ENCODE results near the gene IL17RB.

The IL17RB gene

DNA sequence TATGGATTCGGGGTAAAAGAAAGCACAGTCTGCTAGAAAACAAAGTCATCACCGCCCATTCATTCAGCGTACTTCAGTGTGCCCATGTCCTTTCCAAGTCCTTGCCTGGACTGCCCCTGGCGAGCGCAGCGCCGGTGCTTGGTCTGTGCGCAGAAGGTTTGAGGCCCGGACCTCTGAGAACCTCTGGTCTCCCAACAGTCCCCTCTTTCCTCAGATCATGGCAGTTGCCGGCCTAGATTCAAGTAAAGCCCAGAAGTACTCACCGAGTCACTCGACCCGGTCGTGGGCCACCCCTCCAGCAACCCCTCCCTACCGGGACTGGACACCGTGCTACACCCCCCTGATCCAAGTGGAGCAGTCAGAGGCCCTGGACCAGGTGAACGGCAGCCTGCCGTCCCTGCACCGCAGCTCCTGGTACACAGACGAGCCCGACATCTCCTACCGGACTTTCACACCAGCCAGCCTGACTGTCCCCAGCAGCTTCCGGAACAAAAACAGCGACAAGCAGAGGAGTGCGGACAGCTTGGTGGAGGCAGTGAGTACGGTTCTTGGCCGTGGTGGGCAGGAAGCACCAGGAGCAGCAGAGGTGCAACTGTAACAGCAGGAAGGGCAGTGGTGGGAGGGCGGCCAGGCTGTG is 36.5 kb upstream of the IL17RB start:
- TF ChIP-seq CEBPB (IDR thresholded peaks at IDR 0.05) (no peak), NFIC (IDR thresholded peaks at IDR 0.05) (no peak), RAD21 (IDR thresholded peaks at IDR 0.05; ENCODE audit: low read depth) (no peak), YY1 (IDR thresholded peaks at IDR 0.05; ENCODE audit: low read depth) (no peak), EGR1 (IDR thresholded peaks at IDR 0.05) (no peak), EP300 (IDR thresholded peaks at IDR 0.05; ENCODE audit: borderline replicate concordance) (no peak), ZBTB7A (IDR thresholded peaks at IDR 0.05; ENCODE audit: low read depth) (no peak), CREB1 (IDR thresholded peaks at IDR 0.05; ENCODE audit: low read depth) (no peak), TCF12 (IDR thresholded peaks at IDR 0.05; ENCODE audit: low read depth) (no peak), TAF1 (IDR thresholded peaks at IDR 0.05; ENCODE audit: low read depth) (no peak), TEAD4 (IDR thresholded peaks at IDR 0.05) (no peak), FOXM1 (IDR thresholded peaks at IDR 0.05; ENCODE audit: borderline replicate concordance, low read depth) (no peak)
- TF ChIP-seq, protein P1, sequence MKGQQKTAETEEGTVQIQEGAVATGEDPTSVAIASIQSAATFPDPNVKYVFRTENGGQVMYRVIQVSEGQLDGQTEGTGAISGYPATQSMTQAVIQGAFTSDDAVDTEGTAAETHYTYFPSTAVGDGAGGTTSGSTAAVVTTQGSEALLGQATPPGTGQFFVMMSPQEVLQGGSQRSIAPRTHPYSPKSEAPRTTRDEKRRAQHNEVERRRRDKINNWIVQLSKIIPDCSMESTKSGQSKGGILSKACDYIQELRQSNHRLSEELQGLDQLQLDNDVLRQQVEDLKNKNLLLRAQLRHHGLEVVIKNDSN (IDR thresholded peaks at IDR 0.05), result no peak
- TF ChIP-seq, protein P2, sequence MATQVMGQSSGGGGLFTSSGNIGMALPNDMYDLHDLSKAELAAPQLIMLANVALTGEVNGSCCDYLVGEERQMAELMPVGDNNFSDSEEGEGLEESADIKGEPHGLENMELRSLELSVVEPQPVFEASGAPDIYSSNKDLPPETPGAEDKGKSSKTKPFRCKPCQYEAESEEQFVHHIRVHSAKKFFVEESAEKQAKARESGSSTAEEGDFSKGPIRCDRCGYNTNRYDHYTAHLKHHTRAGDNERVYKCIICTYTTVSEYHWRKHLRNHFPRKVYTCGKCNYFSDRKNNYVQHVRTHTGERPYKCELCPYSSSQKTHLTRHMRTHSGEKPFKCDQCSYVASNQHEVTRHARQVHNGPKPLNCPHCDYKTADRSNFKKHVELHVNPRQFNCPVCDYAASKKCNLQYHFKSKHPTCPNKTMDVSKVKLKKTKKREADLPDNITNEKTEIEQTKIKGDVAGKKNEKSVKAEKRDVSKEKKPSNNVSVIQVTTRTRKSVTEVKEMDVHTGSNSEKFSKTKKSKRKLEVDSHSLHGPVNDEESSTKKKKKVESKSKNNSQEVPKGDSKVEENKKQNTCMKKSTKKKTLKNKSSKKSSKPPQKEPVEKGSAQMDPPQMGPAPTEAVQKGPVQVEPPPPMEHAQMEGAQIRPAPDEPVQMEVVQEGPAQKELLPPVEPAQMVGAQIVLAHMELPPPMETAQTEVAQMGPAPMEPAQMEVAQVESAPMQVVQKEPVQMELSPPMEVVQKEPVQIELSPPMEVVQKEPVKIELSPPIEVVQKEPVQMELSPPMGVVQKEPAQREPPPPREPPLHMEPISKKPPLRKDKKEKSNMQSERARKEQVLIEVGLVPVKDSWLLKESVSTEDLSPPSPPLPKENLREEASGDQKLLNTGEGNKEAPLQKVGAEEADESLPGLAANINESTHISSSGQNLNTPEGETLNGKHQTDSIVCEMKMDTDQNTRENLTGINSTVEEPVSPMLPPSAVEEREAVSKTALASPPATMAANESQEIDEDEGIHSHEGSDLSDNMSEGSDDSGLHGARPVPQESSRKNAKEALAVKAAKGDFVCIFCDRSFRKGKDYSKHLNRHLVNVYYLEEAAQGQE (IDR thresholded peaks at IDR 0.05; ENCODE audit: low read depth), result no peak
- TF ChIP-seq, protein P3, sequence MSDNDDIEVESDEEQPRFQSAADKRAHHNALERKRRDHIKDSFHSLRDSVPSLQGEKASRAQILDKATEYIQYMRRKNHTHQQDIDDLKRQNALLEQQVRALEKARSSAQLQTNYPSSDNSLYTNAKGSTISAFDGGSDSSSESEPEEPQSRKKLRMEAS (IDR thresholded peaks at IDR 0.05), result no peak

DNA sequence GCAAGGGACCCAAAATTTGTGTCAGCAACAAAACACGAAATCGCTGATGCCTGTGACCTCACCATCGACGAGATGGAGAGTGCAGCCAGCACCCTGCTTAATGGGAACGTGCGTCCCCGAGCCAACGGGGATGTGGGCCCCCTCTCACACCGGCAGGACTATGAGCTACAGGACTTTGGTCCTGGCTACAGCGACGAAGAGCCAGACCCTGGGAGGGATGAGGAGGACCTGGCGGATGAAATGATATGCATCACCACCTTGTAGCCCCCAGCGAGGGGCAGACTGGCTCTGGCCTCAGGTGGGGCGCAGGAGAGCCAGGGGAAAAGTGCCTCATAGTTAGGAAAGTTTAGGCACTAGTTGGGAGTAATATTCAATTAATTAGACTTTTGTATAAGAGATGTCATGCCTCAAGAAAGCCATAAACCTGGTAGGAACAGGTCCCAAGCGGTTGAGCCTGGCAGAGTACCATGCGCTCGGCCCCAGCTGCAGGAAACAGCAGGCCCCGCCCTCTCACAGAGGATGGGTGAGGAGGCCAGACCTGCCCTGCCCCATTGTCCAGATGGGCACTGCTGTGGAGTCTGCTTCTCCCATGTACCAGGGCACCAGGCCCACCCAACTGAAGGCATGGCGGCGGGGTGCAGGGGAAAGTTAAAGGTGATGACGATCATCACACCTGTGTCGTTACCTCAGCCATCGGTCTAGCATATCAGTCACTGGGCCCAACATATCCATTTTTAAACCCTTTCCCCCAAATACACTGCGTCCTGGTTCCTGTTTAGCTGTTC is 35.0 kb upstream of the IL17RB start:
- TF ChIP-seq, protein P2 (IDR thresholded peaks at IDR 0.05; ENCODE audit: low read depth), result no peak
- TF ChIP-seq EP300 (IDR thresholded peaks at IDR 0.05; ENCODE audit: borderline replicate concordance) (no peak), TCF12 (IDR thresholded peaks at IDR 0.05; ENCODE audit: low read depth) (no peak), CREB1 (IDR thresholded peaks at IDR 0.05; ENCODE audit: low read depth) (no peak), RAD21 (IDR thresholded peaks at IDR 0.05; ENCODE audit: low read depth) (no peak), TAF1 (IDR thresholded peaks at IDR 0.05; ENCODE audit: low read depth) (no peak), YY1 (IDR thresholded peaks at IDR 0.05; ENCODE audit: low read depth) (no peak), FOXM1 (IDR thresholded peaks at IDR 0.05; ENCODE audit: borderline replicate concordance, low read depth) (no peak), EGR1 (IDR thresholded peaks at IDR 0.05) (no peak), TEAD4 (IDR thresholded peaks at IDR 0.05) (no peak), CEBPB (IDR thresholded peaks at IDR 0.05) (no peak), NFIC (IDR thresholded peaks at IDR 0.05) (no peak), ZBTB7A (IDR thresholded peaks at IDR 0.05; ENCODE audit: low read depth) (no peak)
- TF ChIP-seq, protein P1 (IDR thresholded peaks at IDR 0.05), result no peak
- TF ChIP-seq, protein P3 (IDR thresholded peaks at IDR 0.05), result no peak

DNA sequence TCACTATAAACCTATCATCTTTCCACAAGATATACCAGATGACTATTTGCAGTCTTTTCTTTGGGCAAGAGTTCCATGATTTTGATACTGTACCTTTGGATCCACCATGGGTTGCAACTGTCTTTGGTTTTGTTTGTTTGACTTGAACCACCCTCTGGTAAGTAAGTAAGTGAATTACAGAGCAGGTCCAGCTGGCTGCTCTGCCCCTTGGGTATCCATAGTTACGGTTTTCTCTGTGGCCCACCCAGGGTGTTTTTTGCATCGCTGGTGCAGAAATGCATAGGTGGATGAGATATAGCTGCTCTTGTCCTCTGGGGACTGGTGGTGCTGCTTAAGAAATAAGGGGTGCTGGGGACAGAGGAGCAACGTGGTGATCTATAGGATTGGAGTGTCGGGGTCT is 33.9 kb upstream of the IL17RB start:
- no peak for TF ChIP-seq EGR1 (IDR thresholded peaks at IDR 0.05)
- TF ChIP-seq, protein P3 (IDR thresholded peaks at IDR 0.05), result no peak
- TF ChIP-seq YY1 (IDR thresholded peaks at IDR 0.05; ENCODE audit: low read depth), result no peak
- TF ChIP-seq, protein P1 (IDR thresholded peaks at IDR 0.05), result no peak
- no peak for TF ChIP-seq EP300 (IDR thresholded peaks at IDR 0.05; ENCODE audit: borderline replicate concordance)
- TF ChIP-seq TEAD4 (IDR thresholded peaks at IDR 0.05), result no peak
- TF ChIP-seq, protein P2 (IDR thresholded peaks at IDR 0.05; ENCODE audit: low read depth), result no peak
- TF ChIP-seq ZBTB7A (IDR thresholded peaks at IDR 0.05; ENCODE audit: low read depth), result no peak
- no peak for TF ChIP-seq CEBPB (IDR thresholded peaks at IDR 0.05)
- TF ChIP-seq TAF1 (IDR thresholded peaks at IDR 0.05; ENCODE audit: low read depth), result no peak
- no peak for TF ChIP-seq NFIC (IDR thresholded peaks at IDR 0.05)
- TF ChIP-seq FOXM1 (IDR thresholded peaks at IDR 0.05; ENCODE audit: borderline replicate concordance, low read depth), result no peak
- TF ChIP-seq CREB1 (IDR thresholded peaks at IDR 0.05; ENCODE audit: low read depth), result no peak

Data from Ishikawa (cell line).